Transverse colon (tissue), 4 donors: Measurements from ENCODE around the gene ORM1. TPM values are rescaled to one million over a fixed set of nuclear protein-coding genes. Genes with fewer than 3 reads are reported as not detected.

Source experiments
- DNase-seq: peaks from one replicate; pipeline ENCODE4 v3.0.0-alpha.2; 2019
- H3K27ac ChIP-seq, 4 donors: fragments of 200-600 bp; sonication (generic); 2 replicates each; pipeline ENCODE4 v1.5.1; 2016 to 2018; ENCODE audit warnings: inconsistent platforms in 4 of 4
- H3K27me3 ChIP-seq: fragments of 200-600 bp; sonication (generic); 2 replicates; pipeline ENCODE4 v1.5.1; 2017; ENCODE audit warnings: inconsistent platforms
- H3K36me3 ChIP-seq, 4 donors: fragments of 200-600 bp; sonication (generic); 2 replicates each; pipeline ENCODE4 v1.5.1; 2017 to 2019; ENCODE audit warnings: inconsistent platforms in 4 of 4
- H3K4me1 ChIP-seq, 4 donors: fragments of 200-600 bp; sonication (generic); 2 replicates each; pipeline ENCODE4 v1.5.1; 2017 to 2020; ENCODE audit warnings: inconsistent platforms in 4 of 4
- H3K4me3 ChIP-seq, 4 donors: fragments of 200-600 bp; sonication (generic); 1 replicate in 1 of 4; 2 replicates in 3 of 4; pipeline versions ENCODE4 v1.5.1 to v1.6.1; 2017 to 2019; ENCODE audit warnings: inconsistent platforms in 4 of 4
- H3K9me3 ChIP-seq, 2 donors: fragments of 200-600 bp; sonication (generic); 2 replicates each; pipeline ENCODE4 v1.5.1; 2017 to 2019; ENCODE audit warnings: inconsistent platforms in 2 of 2
- EP300 ChIP-seq: sonication (generic); formaldehyde crosslinking; IDR thresholded peaks from one replicate; pipeline ENCODE4 v1.6.1; 2017; ENCODE audit warnings: antibody characterized with exemption, low read depth
- POLR2A ChIP-seq: fragments of 450-650 bp; IDR thresholded peaks from one replicate; pipeline ENCODE4 v1.6.1; 2016; ENCODE audit warnings: antibody characterized with exemption, mild to moderate bottlenecking, moderate library complexity
- POLR2AphosphoS5 ChIP-seq, 3 donors: sonication (generic); formaldehyde crosslinking; IDR thresholded peaks; one replicate each; pipeline ENCODE4 v1.6.1; 2016; ENCODE audit warnings: antibody characterized with exemption in 3 of 3
- WGBS, 2 donors: methylation state at CpG; one replicate each; pipeline ENCODE4 v1.1.5; 2018; ENCODE audit warnings: low coverage in 1 of 2; 5-methylcytosine and 5-hydroxymethylcytosine counted together
- in situ Hi-C, 4 donors: fragments of 200-750 bp; cut with MboI; loops; one replicate each; pipeline versions ENCODE4 v1.15.0 to v1.15.1; 2017; ENCODE audit warnings: low sequenced_read_pairs in 3 of 4, low pct_ligation_motif_present in 1 of 4, low pct_unique_long_range_greater_than_20kb in 1 of 4
- intact Hi-C: fragments of 100-400 bp; cut with DNase I; formaldehyde crosslinking; loops from one replicate; pipeline ENCODE4 v1.15.1; 2023; ENCODE audit warnings: low total_unique reads
- total RNA-seq, 4 donors: library from RNA; depleted of rRNA; stranded (reverse); fragments of >200 nt; gene quantifications; one replicate each; pipeline ENCODE4 v1.1.0, GENCODE V29; 2016
- TF ChIP-seq, protein P1 (sequence below), 5 experiments: fragments of 200-600 bp in 3 of 5; fragments of 450-650 bp in 2 of 5; sonication (generic) in 3 of 5; IDR thresholded peaks; 1 replicate in 2 of 5; 2 replicates in 3 of 5; pipeline ENCODE4 v1.5.1; 2016 to 2017; ENCODE audit warnings: antibody characterized with exemption in 5 of 5, inconsistent platforms in 3 of 5, mild to moderate bottlenecking in 2 of 5, moderate library complexity in 1 of 5

The ORM1 gene
- total RNA-seq, 4 donors from 2014 or later, result not detected

- Histone ChIP-seq H3K27ac (peak overlapping the region in 1 of 4 donors; percentile 68), H3K27me3 (no peaks in the 10 kb centered on the region), H3K4me1 (peaks cover 6 to 20% (median 8%) of the 10 kb centered on the region in 4 donors), H3K4me3 (no peak overlapping the region), H3K9me3 (no peaks in the 10 kb centered on the region), H3K36me3 (peaks cover 0 to 69% (median 30%) of the 10 kb centered on the region in 4 donors)
- 90 to 92% methylated on average over 12 to 16 of the region's 16 CpGs for WGBS, 2 donors
- in situ Hi-C loops, result no loop called here
- no peak for DNase-seq
- intact Hi-C loops, result no loop called here
- TF ChIP-seq POLR2A (no peak), EP300 (no peak), POLR2AphosphoS5 (IDR thresholded peaks at IDR 0.05) (no peak)
- TF ChIP-seq, protein P1, sequence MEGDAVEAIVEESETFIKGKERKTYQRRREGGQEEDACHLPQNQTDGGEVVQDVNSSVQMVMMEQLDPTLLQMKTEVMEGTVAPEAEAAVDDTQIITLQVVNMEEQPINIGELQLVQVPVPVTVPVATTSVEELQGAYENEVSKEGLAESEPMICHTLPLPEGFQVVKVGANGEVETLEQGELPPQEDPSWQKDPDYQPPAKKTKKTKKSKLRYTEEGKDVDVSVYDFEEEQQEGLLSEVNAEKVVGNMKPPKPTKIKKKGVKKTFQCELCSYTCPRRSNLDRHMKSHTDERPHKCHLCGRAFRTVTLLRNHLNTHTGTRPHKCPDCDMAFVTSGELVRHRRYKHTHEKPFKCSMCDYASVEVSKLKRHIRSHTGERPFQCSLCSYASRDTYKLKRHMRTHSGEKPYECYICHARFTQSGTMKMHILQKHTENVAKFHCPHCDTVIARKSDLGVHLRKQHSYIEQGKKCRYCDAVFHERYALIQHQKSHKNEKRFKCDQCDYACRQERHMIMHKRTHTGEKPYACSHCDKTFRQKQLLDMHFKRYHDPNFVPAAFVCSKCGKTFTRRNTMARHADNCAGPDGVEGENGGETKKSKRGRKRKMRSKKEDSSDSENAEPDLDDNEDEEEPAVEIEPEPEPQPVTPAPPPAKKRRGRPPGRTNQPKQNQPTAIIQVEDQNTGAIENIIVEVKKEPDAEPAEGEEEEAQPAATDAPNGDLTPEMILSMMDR (IDR thresholded peaks at IDR 0.05), result no peak
These were observed 27.9 kb downstream of the ORM1 start for GRCh38 chr9:114350636-114351401.

DNA sequence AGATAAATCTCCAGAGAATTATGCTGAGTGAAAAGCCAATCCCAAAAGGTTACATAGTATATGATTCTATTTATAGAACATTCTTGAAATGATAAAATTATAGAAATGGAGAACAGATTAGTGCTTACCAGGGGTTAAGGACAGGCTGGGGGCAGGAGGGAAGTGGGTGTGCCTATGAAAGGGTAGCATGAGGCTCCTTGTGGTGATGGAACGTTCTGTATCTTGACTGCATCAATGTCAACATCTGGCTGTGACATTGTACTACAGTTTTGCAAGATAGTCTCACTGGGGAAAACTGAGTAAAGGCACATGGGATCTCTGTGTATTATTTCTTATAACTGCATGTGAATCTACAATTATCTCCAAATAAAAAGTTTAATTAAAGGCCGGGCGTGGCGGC lies 29.0 kb downstream of the ORM1 start:
- H3K9me3 ChIP-seq, result no peaks in the 10 kb centered on the region
- H3K4me1 ChIP-seq, result peaks cover 6 to 20% (median 8%) of the 10 kb centered on the region in 4 donors
- TF ChIP-seq EP300, result peak; percentile 28
- no peak for TF ChIP-seq POLR2A
- peak in 1 of 3 donors; percentile 43 for TF ChIP-seq POLR2AphosphoS5 (IDR thresholded peaks at IDR 0.05)
- H3K4me3 ChIP-seq, result no peak overlapping the region
- in situ Hi-C loops (no loop called here), intact Hi-C loops (no loop called here)
- 50 to 80% methylated on average over 1 to 4 of the region's 4 CpGs for WGBS, 2 donors
- H3K27me3 ChIP-seq, result no peaks in the 10 kb centered on the region
- H3K27ac ChIP-seq, result peak overlapping the region in 3 of 4 donors; percentile 2 to 24 (median 17)
- no peak for DNase-seq
- peaks cover 0 to 63% (median 28%) of the 10 kb centered on the region in 4 donors for H3K36me3 ChIP-seq

- 98% methylated on average over 6 of the region's 6 CpGs; no CpG with 5 or more reads in 1 of the 2 donors for WGBS, 2 donors
- no peaks in the 10 kb centered on the region for H3K27me3 ChIP-seq
- no peaks in the 10 kb centered on the region for H3K4me1 ChIP-seq
- intact Hi-C loops (no loop called here), in situ Hi-C loops (no loop called here)
- H3K27ac ChIP-seq, result no peak overlapping the region
- H3K36me3 ChIP-seq, result peaks cover 0 to 73% (median 34%) of the 10 kb centered on the region in 4 donors
- DNase-seq, result no peak
- H3K9me3 ChIP-seq, result no peaks in the 10 kb centered on the region
- H3K4me3 ChIP-seq, result no peak overlapping the region
- TF ChIP-seq, protein P1 (IDR thresholded peaks at IDR 0.05), result no peak
- TF ChIP-seq POLR2AphosphoS5 (IDR thresholded peaks at IDR 0.05), result no peak
- no peak for TF ChIP-seq POLR2A
- TF ChIP-seq EP300, result no peak
These were observed 32.9 kb downstream of the ORM1 start for GRCh38 chr9:114355821-114356220.

- TF ChIP-seq POLR2A (no peak), POLR2AphosphoS5 (IDR thresholded peaks at IDR 0.05) (no peak), EP300 (no peak)
- TF ChIP-seq, protein P1 (IDR thresholded peaks at IDR 0.05), result no peak
These were observed 33.9 kb downstream of the ORM1 start for GRCh38 chr9:114356792-114357191.

More at GRCh38 chr9:114356792-114357191, 33.9 kb downstream of the ORM1 start:
- no peak for DNase-seq
- intact Hi-C loops, result no loop called here
- WGBS, 2 donors, result 85% methylated on average over 6 of the region's 6 CpGs; no CpG with 5 or more reads in 1 of the 2 donors
- Histone ChIP-seq H3K4me1 (no peaks in the 10 kb centered on the region), H3K27me3 (no peaks in the 10 kb centered on the region), H3K4me3 (no peak overlapping the region), H3K9me3 (no peaks in the 10 kb centered on the region), H3K27ac (no peak overlapping the region), H3K36me3 (peaks cover 0 to 77% (median 38%) of the 10 kb centered on the region in 4 donors)
- in situ Hi-C loops, result no loop called here
